Glomerular visceral epithelial cell (primary cell): ENCODE results near the gene GALNT14.

ENCODE experiments used
- DNase-seq: peaks from one replicate; pipeline ENCODE4 v3.0.0-alpha.2; 2016; ENCODE audit errors: extremely low spot score

The GALNT14 gene

GRCh38 chr2:30888852-30889409 lies 249.3 kb downstream of the GALNT14 start:
- no peak for DNase-seq

GRCh38 chr2:30886080-30886479 lies 252.2 kb downstream of the GALNT14 start:
- no peak for DNase-seq

- DNase-seq = no peak
Observed at GRCh38 chr2:30883822-30884221, 254.4 kb downstream of the GALNT14 start.

GRCh38 chr2:30883184-30883583 lies 255.1 kb downstream of the GALNT14 start:
- no peak for DNase-seq

GRCh38 chr2:30880516-30880915 lies 257.7 kb downstream of the GALNT14 start:
- DNase-seq = no peak

GRCh38 chr2:30877833-30878232 lies 260.4 kb downstream of the GALNT14 start:
- no peak for DNase-seq

- no peak for DNase-seq
Observed at GRCh38 chr2:30872797-30873196, 265.4 kb downstream of the GALNT14 start.

- DNase-seq = no peak
Observed at GRCh38 chr2:30871980-30872789, 266.1 kb downstream of the GALNT14 start.

- no peak for DNase-seq
Observed at GRCh38 chr2:30871440-30871839, 266.8 kb downstream of the GALNT14 start.

GRCh38 chr2:30869988-30870387 lies 268.3 kb downstream of the GALNT14 start:
- no peak for DNase-seq

- no peak for DNase-seq
Observed at GRCh38 chr2:30867385-30867784, 270.9 kb downstream of the GALNT14 start.

- no peak for DNase-seq
Observed at GRCh38 chr2:30866974-30867373, 271.3 kb downstream of the GALNT14 start.

GRCh38 chr2:30865892-30866681 lies 272.2 kb downstream of the GALNT14 start:
- no peak for DNase-seq

GRCh38 chr2:30865243-30865642 lies 273.0 kb downstream of the GALNT14 start:
- no peak for DNase-seq

- DNase-seq = peak; percentile 62
Observed at GRCh38 chr2:30862054-30862651, 276.1 kb downstream of the GALNT14 start.

- DNase-seq = no peak
Observed at GRCh38 chr2:30860726-30861125, 277.5 kb downstream of the GALNT14 start.
